HG02970 (cell line): ENCODE measurements around the gene LONRF3.
"Not testable (repeated sequence)": the region's sequence is repeated elsewhere in the genome, so short reads cannot be mapped to it uniquely, and the experiment has no call there.

Experiments used
- ATAC-seq: cut with Tn5 transposase; IDR thresholded peaks from one replicate; pipeline ENCODE4 v1.9.1; 2021; ENCODE audit warnings: mild to moderate bottlenecking, moderate library complexity, moderate number of reproducible peaks; ENCODE audit not compliant: unreplicated experiment, low FRiP score

LONRF3 gene

GRCh38 chrX:118980761-118981160, 6.3 kb downstream of the LONRF3 start:
- ATAC-seq = no peak

- ATAC-seq = no peak
Measured at GRCh38 chrX:118983513-118983912, 9.1 kb downstream of the LONRF3 start.

GRCh38 chrX:118988911-118989310, 14.5 kb downstream of the LONRF3 start:
- ATAC-seq = no peak

- no peak for ATAC-seq
Measured at GRCh38 chrX:118989886-118990285, 15.5 kb downstream of the LONRF3 start.

GRCh38 chrX:118990512-118991227, 16.3 kb downstream of the LONRF3 start:
- no peak for ATAC-seq

- ATAC-seq = not testable (repeated sequence)
Measured at GRCh38 chrX:118992441-118993121, 18.2 kb downstream of the LONRF3 start.

GRCh38 chrX:119003462-119003861, 29.0 kb downstream of the LONRF3 start:
- ATAC-seq = no peak

- ATAC-seq = peak; percentile 80
Measured at GRCh38 chrX:119004920-119005524, 30.6 kb downstream of the LONRF3 start.

- ATAC-seq = no peak
Measured at GRCh38 chrX:119007189-119007770, 32.9 kb downstream of the LONRF3 start.

- ATAC-seq = no peak
Measured at GRCh38 chrX:119008110-119008744, 33.8 kb downstream of the LONRF3 start.

GRCh38 chrX:119009071-119009470, 34.7 kb downstream of the LONRF3 start:
- no peak for ATAC-seq

- ATAC-seq = no peak
Measured at GRCh38 chrX:119010491-119010890, 36.1 kb downstream of the LONRF3 start.

- no peak for ATAC-seq
Measured at GRCh38 chrX:119013164-119013563, 38.7 kb downstream of the LONRF3 start.

GRCh38 chrX:119015407-119016237, 41.2 kb downstream of the LONRF3 start:
- ATAC-seq = peak; percentile 81

- ATAC-seq = no peak
Measured at GRCh38 chrX:119017077-119017476, 42.7 kb downstream of the LONRF3 start.

- no peak for ATAC-seq
Measured at GRCh38 chrX:119025900-119026299, 51.5 kb downstream of the LONRF3 start.

GRCh38 chrX:119026344-119026743, 51.9 kb downstream of the LONRF3 start:
- ATAC-seq = not testable (repeated sequence)

- not testable (repeated sequence) for ATAC-seq
Measured at GRCh38 chrX:119027960-119028732, 53.7 kb downstream of the LONRF3 start.

GRCh38 chrX:119028733-119029330, 54.4 kb downstream of the LONRF3 start:
- no peak for ATAC-seq
